NB4 (cell line): ENCODE measurements around the gene MTOR.

ENCODE experiments used
- CTCF ChIP-seq: IDR thresholded peaks from one replicate; pipeline ENCODE4 v1.5.1; 2012; ENCODE audit warnings: low read depth, low read length
- MAX ChIP-seq: IDR thresholded peaks from 2 replicates; pipeline ENCODE4 v1.6.1; 2011; ENCODE audit warnings: low read depth, low read length
- MYC ChIP-seq: IDR thresholded peaks from 2 replicates; pipeline ENCODE4 v1.6.1; 2011; ENCODE audit warnings: low read depth, low read length
- POLR2A ChIP-seq: IDR thresholded peaks from 2 replicates; pipeline ENCODE4 v1.6.1; 2011; ENCODE audit warnings: mild to moderate bottlenecking; ENCODE audit not compliant: insufficient read length; ENCODE audit errors: extremely low read depth

GRCh38 chr1:11197359-11197758 lies 65.0 kb downstream of the MTOR start:
- TF ChIP-seq POLR2A (no peak), CTCF (no peak), MAX (no peak), MYC (no peak)
